ENCODE data around the gene NFIX.
A peak's percentile ranks its signal among the peaks of the same experiment; 100 is the strongest.

Gene NFIX

GRCh38 chr19:12990853-12991252, 4.4 kb upstream of the NFIX start:
- no peak for DNase-seq

GRCh38 chr19:12991296-12991695, 4.0 kb upstream of the NFIX start:
- DNase-seq: no peak

- DNase-seq: no peak
Measured at GRCh38 chr19:12992729-12993128, 2.5 kb upstream of the NFIX start.

- no peak for DNase-seq
Measured at GRCh38 chr19:12993562-12993961, 1.7 kb upstream of the NFIX start.

- DNase-seq: peak in 1 of 3 donors; percentile 25
Measured at GRCh38 chr19:12995596-12996405, 526 bp downstream of the NFIX start.

GRCh38 chr19:12996406-12997094, 1.3 kb downstream of the NFIX start:
- peak in 1 of 3 donors; percentile 52 for DNase-seq

- DNase-seq: no peak
Measured at GRCh38 chr19:12997179-12997966, 2.1 kb downstream of the NFIX start.

- no peak for DNase-seq
Measured at GRCh38 chr19:12997967-12998940, 3.0 kb downstream of the NFIX start.

GRCh38 chr19:13001166-13001501, 5.9 kb downstream of the NFIX start:
- no peak for DNase-seq

GRCh38 chr19:13001502-13002165, 6.4 kb downstream of the NFIX start:
- DNase-seq: no peak

GRCh38 chr19:13002166-13002898, 7.1 kb downstream of the NFIX start:
- DNase-seq: no peak

GRCh38 chr19:13003081-13003480, 7.8 kb downstream of the NFIX start:
- no peak for DNase-seq

GRCh38 chr19:13004273-13004672, 9.0 kb downstream of the NFIX start:
- no peak for DNase-seq

GRCh38 chr19:13005253-13005652, 10.0 kb downstream of the NFIX start:
- no peak for DNase-seq

GRCh38 chr19:13005861-13006370, 10.6 kb downstream of the NFIX start:
- no peak for DNase-seq

- DNase-seq: no peak
Measured at GRCh38 chr19:13006431-13007281, 11.4 kb downstream of the NFIX start.

GRCh38 chr19:13007292-13008045, 12.2 kb downstream of the NFIX start:
- DNase-seq: no peak

- peak in 1 of 3 donors; percentile 33 for DNase-seq
Measured at GRCh38 chr19:13008926-13009787, 13.9 kb downstream of the NFIX start.
